ENCODE measurements around the gene KIRREL3.

DNA sequence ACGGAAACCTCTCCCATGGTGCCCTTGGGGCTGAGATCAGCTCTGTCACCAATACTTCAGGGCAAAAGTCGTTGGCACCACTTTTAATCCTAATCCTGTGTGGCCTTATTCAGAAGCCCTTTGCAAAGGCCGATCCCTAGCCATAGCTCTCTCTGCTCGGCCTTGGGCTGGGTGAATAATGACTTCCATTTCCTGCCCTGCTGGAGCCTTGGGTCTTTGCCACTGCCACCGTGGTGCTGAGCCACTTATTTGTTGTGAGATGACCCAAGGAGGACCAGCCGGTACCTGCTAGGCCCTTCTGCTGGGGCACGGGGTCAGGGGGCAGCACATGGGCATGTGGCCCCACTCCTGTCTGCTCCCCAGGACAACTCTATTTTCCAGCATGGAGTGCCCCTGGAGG, 456.9 kb downstream of the KIRREL3 start:
- TF ChIP-seq, protein P1, sequence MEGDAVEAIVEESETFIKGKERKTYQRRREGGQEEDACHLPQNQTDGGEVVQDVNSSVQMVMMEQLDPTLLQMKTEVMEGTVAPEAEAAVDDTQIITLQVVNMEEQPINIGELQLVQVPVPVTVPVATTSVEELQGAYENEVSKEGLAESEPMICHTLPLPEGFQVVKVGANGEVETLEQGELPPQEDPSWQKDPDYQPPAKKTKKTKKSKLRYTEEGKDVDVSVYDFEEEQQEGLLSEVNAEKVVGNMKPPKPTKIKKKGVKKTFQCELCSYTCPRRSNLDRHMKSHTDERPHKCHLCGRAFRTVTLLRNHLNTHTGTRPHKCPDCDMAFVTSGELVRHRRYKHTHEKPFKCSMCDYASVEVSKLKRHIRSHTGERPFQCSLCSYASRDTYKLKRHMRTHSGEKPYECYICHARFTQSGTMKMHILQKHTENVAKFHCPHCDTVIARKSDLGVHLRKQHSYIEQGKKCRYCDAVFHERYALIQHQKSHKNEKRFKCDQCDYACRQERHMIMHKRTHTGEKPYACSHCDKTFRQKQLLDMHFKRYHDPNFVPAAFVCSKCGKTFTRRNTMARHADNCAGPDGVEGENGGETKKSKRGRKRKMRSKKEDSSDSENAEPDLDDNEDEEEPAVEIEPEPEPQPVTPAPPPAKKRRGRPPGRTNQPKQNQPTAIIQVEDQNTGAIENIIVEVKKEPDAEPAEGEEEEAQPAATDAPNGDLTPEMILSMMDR (IDR thresholded peaks at IDR 0.05) = no peak
- TF ChIP-seq GABPA (IDR thresholded peaks at IDR 0.05; ENCODE audit: low read depth) = no peak

Data from SK-N-SH (cell line).